Endothelial cell of umbilical vein (primary cell): ENCODE measurements around the gene WNT9B. TPM values are rescaled to one million over a fixed set of nuclear protein-coding genes. Genes with fewer than 3 reads are reported as not detected.

Experiments
- BruUV-seq: library from RNA; stranded (reverse); fragments of 400-500 nt; replicated peaks from 2 replicates; lab custom pipeline; 2021; lab: Mats Ljungman, UMichigan
- CTCF ChIA-PET: fragments of 300-600, 350-600 bp; sonication (Branson Sonifier 250); formaldehyde crosslinking; loops from one replicate; lab custom pipeline; 2021; ENCODE audit warnings: antibody characterized with exemption, inconsistent platforms; lab: Charles Lee
- POLR2A ChIA-PET: fragments of 300-600, 350-600 bp; sonication (Branson Sonifier 250); formaldehyde crosslinking; loops from one replicate; lab custom pipeline; 2021; ENCODE audit warnings: antibody characterized with exemption, inconsistent platforms; lab: Charles Lee
- DNase-seq: peaks from one replicate; pipeline ENCODE4 v3.0.0-alpha.2; 2011; ENCODE audit warnings: low read depth, low spot score
- FAIRE-seq: peaks from 2 replicates; lab custom pipeline; 2011; peaks lifted over from hg19 to GRCh38; lab: Jason Lieb, UNC
- H2AFZ ChIP-seq: 2 replicates; pipeline ENCODE4 v1.6.0; 2012; ENCODE audit warnings: low read depth, low read length, control low read depth, inconsistent platforms
- H3K27ac ChIP-seq: 2 replicates; pipeline ENCODE4 v1.5.1; 2011; ENCODE audit warnings: low read depth, mild to moderate bottlenecking, control low read depth, low read length, moderate library complexity; ENCODE audit not compliant: insufficient read depth
- H3K27me3 ChIP-seq, 2 experiments: 2 replicates each; pipeline versions ENCODE4 v1.6.0 to v1.6.1; 2011; ENCODE audit warnings: low read length in 2 of 2, mixed read lengths in 1 of 2; ENCODE audit not compliant: control insufficient read depth in 2 of 2, insufficient read depth in 2 of 2
- H3K36me3 ChIP-seq, 2 experiments: 2 replicates in 1 of 2; 3 replicates in 1 of 2; pipeline ENCODE4 v1.5.1; 2011; ENCODE audit warnings: low read length in 2 of 2, mild to moderate bottlenecking in 1 of 2, moderate library complexity in 1 of 2; ENCODE audit not compliant: control insufficient read depth in 2 of 2, insufficient read depth in 2 of 2; ENCODE audit errors: extremely low read depth in 1 of 2
- H3K4me1 ChIP-seq: 3 replicates; pipeline ENCODE4 v1.5.1; 2011; ENCODE audit warnings: mild to moderate bottlenecking, low read length; ENCODE audit not compliant: control insufficient read depth, insufficient read depth; ENCODE audit errors: extremely low read depth
- H3K4me2 ChIP-seq: 2 replicates; pipeline ENCODE4 v1.6.1; 2011; ENCODE audit warnings: low read length, control low read depth, mixed read lengths; ENCODE audit not compliant: insufficient read depth
- H3K4me3 ChIP-seq, 3 experiments: fragments of 200-600 bp in 1 of 3; sonication (generic), shearing (Covaris generic) in 1 of 3; replicated peaks in 1 of 3; 2 replicates each; pipeline ENCODE4 v1.5.1; 2011 to 2016; ENCODE audit warnings: control low read depth in 3 of 3, low read length in 3 of 3, mild to moderate bottlenecking in 2 of 3, inconsistent platforms in 1 of 3, low read depth in 1 of 3, moderate library complexity in 1 of 3; ENCODE audit not compliant: insufficient read depth in 1 of 3
- H3K79me2 ChIP-seq: 2 replicates; pipeline ENCODE4 v1.6.0; 2012; ENCODE audit warnings: low read length, inconsistent platforms; ENCODE audit not compliant: control insufficient read depth, insufficient read depth
- H3K9ac ChIP-seq: replicated peaks from 2 replicates; pipeline ENCODE3; 2011; ENCODE audit warnings: low read length, control low read depth; ENCODE audit not compliant: insufficient read depth; ENCODE audit errors: extremely low read depth
- H3K9me1 ChIP-seq: replicated peaks from 3 replicates; pipeline ENCODE4 v1.6.0; 2011; ENCODE audit warnings: mild to moderate bottlenecking, low read length; ENCODE audit not compliant: control insufficient read depth, insufficient read depth; ENCODE audit errors: extremely low read depth
- H3K9me3 ChIP-seq: replicated peaks from 2 replicates; pipeline ENCODE4 v1.5.1; 2012; ENCODE audit warnings: low read length, inconsistent platforms; ENCODE audit not compliant: control insufficient read depth, insufficient read depth
- H4K20me1 ChIP-seq: replicated peaks from 2 replicates; pipeline ENCODE3; 2011; ENCODE audit warnings: mild to moderate bottlenecking, low read length; ENCODE audit not compliant: control insufficient read depth, insufficient read depth; ENCODE audit errors: extremely low read depth
- EZH2 ChIP-seq: IDR thresholded peaks from 2 replicates; pipeline ENCODE4 v1.6.1; 2012; ENCODE audit warnings: borderline replicate concordance, low read depth, mild to moderate bottlenecking, moderate library complexity, low read length, inconsistent platforms; ENCODE audit not compliant: severe bottlenecking
- GATA2 ChIP-seq: IDR thresholded peaks from 2 replicates; pipeline ENCODE4 v1.7.0; 2011; ENCODE audit warnings: low read depth, mild to moderate bottlenecking, moderate library complexity, mixed read lengths, low read length; ENCODE audit not compliant: insufficient read length, insufficient read depth
- JUN ChIP-seq: IDR thresholded peaks from 2 replicates; pipeline ENCODE4 v1.6.1; 2011; ENCODE audit warnings: borderline replicate concordance, low read depth; ENCODE audit not compliant: insufficient read length, insufficient read depth
- MAX ChIP-seq: IDR thresholded peaks from 2 replicates; pipeline ENCODE4 v1.6.1; 2011; ENCODE audit not compliant: insufficient read depth, insufficient read length
- MYC ChIP-seq: IDR thresholded peaks from one replicate; pipeline ENCODE4 v1.6.1; 2011; ENCODE audit warnings: mild to moderate bottlenecking, low read depth, low read length
- POLR2A ChIP-seq: IDR thresholded peaks from 2 replicates; pipeline ENCODE4 v1.6.1; 2012; ENCODE audit warnings: low read depth, mild to moderate bottlenecking, control low read depth, low read length
- POLR2AphosphoS5 ChIP-seq: IDR thresholded peaks from 2 replicates; pipeline ENCODE4 v1.6.1; 2012; ENCODE audit warnings: low read depth, mild to moderate bottlenecking, control low read depth, low read length, moderate library complexity; ENCODE audit not compliant: insufficient read depth
- dilution Hi-C: fragments of 300-500 bp; cut with MboI; formaldehyde crosslinking; loops from one replicate; pipeline ENCODE4 v1.15.0; 2019; ENCODE audit warnings: low sequenced_read_pairs; ENCODE audit not compliant: extremely low pct_ligation_motif_present
- intact Hi-C: fragments of 100-400 bp; cut with micrococcal nuclease; formaldehyde crosslinking; loops from one replicate; pipeline ENCODE4 v1.10.0; 2022
- polyA plus RNA-seq, 4 experiments: library from polyadenylated mRNA; depleted of rRNA in 3 of 4; stranded (reverse) in 3 of 4; unstranded in 1 of 4; fragments of >200 nt; gene quantifications; 2 replicates each; pipeline versions ENCODE4 v1.2.1 to v1.2.3, GENCODE V29; 2011 to 2012; ENCODE audit warnings: missing spikeins in 1 of 4
- total RNA-seq: library from RNA; stranded (reverse); gene quantifications from 2 replicates; pipeline ENCODE4 v1.2.3, GENCODE V29; 2021
- TF ChIP-seq, protein P1 (sequence below), 2 donors: IDR thresholded peaks; 1 replicate in 1 of 2; 2 replicates in 1 of 2; pipeline ENCODE4 v1.5.1; 2011; ENCODE audit warnings: low read length in 2 of 2, mild to moderate bottlenecking in 2 of 2, moderate library complexity in 2 of 2, control low read depth in 1 of 2, inconsistent platforms in 1 of 2, low read depth in 1 of 2; ENCODE audit not compliant: insufficient read depth in 1 of 2; ENCODE audit errors: extremely low read depth in 1 of 2

The WNT9B gene
- total and polyA plus RNA-seq, 2 donors (not counting 3 experiments of a cell fraction or from before 2014, with no cell fraction given), result not detected

- H3K9me1 ChIP-seq, result no peaks in the 10 kb centered on the region
- dilution Hi-C loops (no loop called here), intact Hi-C loops (no loop called here)
- no TSS peak for BruUV-seq
- no peaks in the 10 kb centered on the region for H3K27me3 ChIP-seq
- CTCF ChIA-PET, result interaction anchor here (1.0 to 1.4 kb wide), 4 partner anchors 14 to 76 kb away, joined by 3 to 7 read pairs (median 3); no protein-coding TSS in a partner anchor
- no peaks in the 10 kb centered on the region for H3K79me2 ChIP-seq
- DNase-seq (no peak), FAIRE-seq (no peak)
- TF ChIP-seq, protein P1, sequence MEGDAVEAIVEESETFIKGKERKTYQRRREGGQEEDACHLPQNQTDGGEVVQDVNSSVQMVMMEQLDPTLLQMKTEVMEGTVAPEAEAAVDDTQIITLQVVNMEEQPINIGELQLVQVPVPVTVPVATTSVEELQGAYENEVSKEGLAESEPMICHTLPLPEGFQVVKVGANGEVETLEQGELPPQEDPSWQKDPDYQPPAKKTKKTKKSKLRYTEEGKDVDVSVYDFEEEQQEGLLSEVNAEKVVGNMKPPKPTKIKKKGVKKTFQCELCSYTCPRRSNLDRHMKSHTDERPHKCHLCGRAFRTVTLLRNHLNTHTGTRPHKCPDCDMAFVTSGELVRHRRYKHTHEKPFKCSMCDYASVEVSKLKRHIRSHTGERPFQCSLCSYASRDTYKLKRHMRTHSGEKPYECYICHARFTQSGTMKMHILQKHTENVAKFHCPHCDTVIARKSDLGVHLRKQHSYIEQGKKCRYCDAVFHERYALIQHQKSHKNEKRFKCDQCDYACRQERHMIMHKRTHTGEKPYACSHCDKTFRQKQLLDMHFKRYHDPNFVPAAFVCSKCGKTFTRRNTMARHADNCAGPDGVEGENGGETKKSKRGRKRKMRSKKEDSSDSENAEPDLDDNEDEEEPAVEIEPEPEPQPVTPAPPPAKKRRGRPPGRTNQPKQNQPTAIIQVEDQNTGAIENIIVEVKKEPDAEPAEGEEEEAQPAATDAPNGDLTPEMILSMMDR (IDR thresholded peaks at IDR 0.05; ENCODE audit: extremely low read depth in 1 of 2, insufficient read depth in 1 of 2, low read depth in 1 of 2, low read length in 2 of 2), result no peak
- TF ChIP-seq JUN (no peak), MAX (no peak), POLR2AphosphoS5 (no peak), GATA2 (no peak), MYC (no peak), POLR2A (no peak), EZH2 (no peak)
- H3K27ac ChIP-seq, result no peak overlapping the region
- no peak overlapping the region for H2AFZ ChIP-seq
- no peaks in the 10 kb centered on the region for H3K36me3 ChIP-seq
- H3K4me2 ChIP-seq, result no peak overlapping the region
- H3K4me1 ChIP-seq, result no peaks in the 10 kb centered on the region
- H4K20me1 ChIP-seq, result no peaks in the 10 kb centered on the region
- H3K9ac ChIP-seq, result no peak overlapping the region
- H3K9me3 ChIP-seq, result no peaks in the 10 kb centered on the region
- H3K4me3 ChIP-seq, result no peak overlapping the region
- POLR2A ChIA-PET, result no interaction called here
Measured at GRCh38 chr17:46866747-46867146, 15.4 kb downstream of the WNT9B start.
